Suprapubic skin (tissue), 4 donors: Measurements from ENCODE around the gene GNA15. TPM values are rescaled to one million over a fixed set of nuclear protein-coding genes. Genes with fewer than 3 reads are reported as not detected.
"Not testable (repeated sequence)": the region's sequence is repeated elsewhere in the genome, so short reads cannot be mapped to it uniquely, and the experiment has no call there.

Source experiments
- DNase-seq, 2 donors: peaks; one replicate each; pipeline ENCODE4 v3.0.0-alpha.2; 2019; ENCODE audit warnings: low spot score in 2 of 2
- H3K27ac ChIP-seq: fragments of 200-600 bp; sonication (generic); one replicate; pipeline ENCODE4 v1.5.1; 2019
- H3K27me3 ChIP-seq: fragments of 200-600 bp; sonication (generic); one replicate; pipeline ENCODE4 v1.5.1; 2019
- H3K36me3 ChIP-seq: fragments of 200-600 bp; sonication (generic); one replicate; pipeline ENCODE4 v1.5.1; 2019
- H3K4me1 ChIP-seq: fragments of 200-600 bp; sonication (generic); one replicate; pipeline ENCODE4 v1.5.1; 2019
- H3K4me3 ChIP-seq: fragments of 200-600 bp; sonication (generic); one replicate; pipeline ENCODE4 v1.5.1; 2019; ENCODE audit warnings: mild to moderate bottlenecking
- H3K9me3 ChIP-seq: fragments of 200-600 bp; sonication (generic); one replicate; pipeline ENCODE4 v1.5.1; 2019
- CTCF ChIP-seq, 2 donors: fragments of 200-600 bp in 1 of 2; fragments of 450-650 bp in 1 of 2; sonication (generic) in 1 of 2; IDR thresholded peaks; one replicate each; pipeline ENCODE4 v1.5.1; 2016 to 2019; ENCODE audit warnings: antibody characterized with exemption in 2 of 2, mild to moderate bottlenecking in 1 of 2, moderate library complexity in 1 of 2
- EP300 ChIP-seq: sonication (generic); formaldehyde crosslinking; IDR thresholded peaks from one replicate; pipeline ENCODE4 v1.6.1; 2017; ENCODE audit warnings: antibody characterized with exemption
- POLR2A ChIP-seq, 2 donors: fragments of 450-650 bp; IDR thresholded peaks; one replicate each; pipeline ENCODE4 v1.6.1; 2017; ENCODE audit warnings: antibody characterized with exemption in 2 of 2, mild to moderate bottlenecking in 2 of 2, moderate library complexity in 2 of 2
- POLR2AphosphoS5 ChIP-seq, 3 donors: sonication (generic); formaldehyde crosslinking; IDR thresholded peaks; one replicate each; pipeline ENCODE4 v1.6.1; 2017; ENCODE audit warnings: antibody characterized with exemption in 3 of 3
- WGBS: methylation state at CpG from one replicate; pipeline ENCODE4 v1.1.5; 2018; 5-methylcytosine and 5-hydroxymethylcytosine counted together
- total RNA-seq, 4 donors: library from RNA; depleted of rRNA; stranded (reverse); fragments of >200 nt; gene quantifications; one replicate each; pipeline ENCODE4 v1.1.0, GENCODE V29; 2016

The GNA15 gene
- total RNA-seq, 4 donors from 2014 or later = 29.9 to 117 (median 85.0) TPM

GRCh38 chr19:3150739-3151329 lies 15.0 kb downstream of the GNA15 start:
- Histone ChIP-seq H3K27ac (no peak overlapping the region), H3K4me3 (no peak overlapping the region), H3K36me3 (peaks cover 21% of the 10 kb centered on the region), H3K27me3 (no peaks in the 10 kb centered on the region), H3K4me1 (peaks cover 20% of the 10 kb centered on the region), H3K9me3 (no peaks in the 10 kb centered on the region)
- no peak for DNase-seq
- 68% methylated on average over 3 of the region's 5 CpGs for WGBS
- TF ChIP-seq POLR2A (IDR thresholded peaks at IDR 0.05) (no peak), POLR2AphosphoS5 (IDR thresholded peaks at IDR 0.05) (no peak), EP300 (no peak), CTCF (IDR thresholded peaks at IDR 0.05) (no peak)

GRCh38 chr19:3151563-3152418 lies 16.0 kb downstream of the GNA15 start:
- no peak for TF ChIP-seq EP300
- Histone ChIP-seq H3K27me3 (no peaks in the 10 kb centered on the region), H3K4me1 (peaks cover 17% of the 10 kb centered on the region), H3K4me3 (no peak overlapping the region), H3K36me3 (peaks cover 25% of the 10 kb centered on the region), H3K27ac (no peak overlapping the region), H3K9me3 (no peaks in the 10 kb centered on the region)
- WGBS = 87% methylated on average over 13 of the region's 14 CpGs
- no peak for DNase-seq

DNA sequence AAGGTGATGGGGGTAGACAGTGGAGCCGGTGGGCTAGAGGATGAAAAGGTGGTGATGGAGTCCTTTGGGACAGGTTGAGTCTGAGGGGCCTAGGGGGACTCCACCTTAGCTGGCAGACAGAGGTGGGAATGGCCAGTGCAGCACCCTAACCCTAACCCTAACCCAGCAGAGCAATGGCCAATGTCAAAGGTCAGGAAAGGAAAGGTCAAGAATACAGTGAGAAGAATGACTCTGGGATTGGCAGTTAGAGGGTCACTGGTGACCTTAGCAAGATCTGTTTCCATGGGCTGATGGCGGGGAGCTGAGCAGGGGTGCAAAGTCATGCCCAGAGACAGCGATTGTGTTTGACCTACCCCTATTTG lies 16.6 kb downstream of the GNA15 start:
- Histone ChIP-seq H3K4me3 (no peak overlapping the region), H3K27ac (no peak overlapping the region), H3K36me3 (peaks cover 25% of the 10 kb centered on the region), H3K4me1 (peaks cover 17% of the 10 kb centered on the region), H3K27me3 (no peaks in the 10 kb centered on the region), H3K9me3 (no peaks in the 10 kb centered on the region)
- 94% methylated on average over 3 of the region's 3 CpGs for WGBS
- TF ChIP-seq POLR2AphosphoS5 (IDR thresholded peaks at IDR 0.05) (no peak), POLR2A (IDR thresholded peaks at IDR 0.05) (no peak), EP300 (no peak)
- DNase-seq = no peak

DNA sequence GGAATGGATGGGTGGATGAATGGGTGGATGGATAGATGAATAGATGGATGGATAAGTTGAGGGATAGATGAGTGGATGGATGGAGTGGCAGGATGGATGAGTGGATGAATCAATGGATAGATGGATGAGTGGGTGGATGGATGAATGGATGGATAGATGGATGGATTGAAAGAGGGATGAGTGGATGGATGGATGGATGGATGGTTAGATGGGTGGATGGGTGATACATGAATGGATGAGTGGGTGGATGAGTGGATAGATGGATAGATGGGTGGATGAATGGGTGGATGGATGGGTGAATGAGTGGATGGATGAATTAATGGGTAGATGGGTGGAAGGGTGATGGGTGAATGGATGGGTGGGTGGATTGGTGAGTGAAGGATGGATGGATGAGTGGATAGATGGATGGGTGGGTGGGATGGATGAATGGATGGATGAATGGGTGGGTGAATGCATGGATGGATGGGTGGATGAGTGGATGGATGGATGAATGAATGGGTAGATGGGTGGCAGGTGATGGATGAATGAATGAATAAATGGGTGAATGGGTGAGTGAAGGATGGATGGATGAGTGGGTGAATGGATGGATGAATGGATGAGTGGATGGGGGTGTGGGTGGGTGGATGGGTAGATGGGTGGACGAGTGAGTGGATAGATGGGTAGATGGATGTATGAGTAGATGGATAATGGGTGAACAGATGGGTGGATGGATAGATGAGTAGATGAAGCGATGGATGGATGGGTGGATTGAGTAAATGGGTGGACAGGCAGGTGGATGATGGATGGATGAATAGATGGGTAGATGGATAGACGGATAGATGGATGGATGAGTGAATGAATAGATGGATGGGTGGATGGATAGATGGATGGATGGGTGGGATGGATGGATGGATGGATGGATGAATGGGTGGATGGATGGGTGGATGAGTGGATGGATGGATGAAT lies 17.7 kb downstream of the GNA15 start:
- Histone ChIP-seq H3K27ac (no peak overlapping the region), H3K27me3 (no peaks in the 10 kb centered on the region), H3K9me3 (no peaks in the 10 kb centered on the region), H3K36me3 (peaks cover 26% of the 10 kb centered on the region), H3K4me1 (peaks cover 17% of the 10 kb centered on the region), H3K4me3 (no peak overlapping the region)
- 93% methylated on average over 3 of the region's 3 CpGs for WGBS
- DNase-seq = no peak
- TF ChIP-seq CTCF (IDR thresholded peaks at IDR 0.05) = no peak
- TF ChIP-seq POLR2A (IDR thresholded peaks at IDR 0.05) = no peak
- TF ChIP-seq POLR2AphosphoS5 (IDR thresholded peaks at IDR 0.05) = no peak
- TF ChIP-seq EP300 = no peak

DNA sequence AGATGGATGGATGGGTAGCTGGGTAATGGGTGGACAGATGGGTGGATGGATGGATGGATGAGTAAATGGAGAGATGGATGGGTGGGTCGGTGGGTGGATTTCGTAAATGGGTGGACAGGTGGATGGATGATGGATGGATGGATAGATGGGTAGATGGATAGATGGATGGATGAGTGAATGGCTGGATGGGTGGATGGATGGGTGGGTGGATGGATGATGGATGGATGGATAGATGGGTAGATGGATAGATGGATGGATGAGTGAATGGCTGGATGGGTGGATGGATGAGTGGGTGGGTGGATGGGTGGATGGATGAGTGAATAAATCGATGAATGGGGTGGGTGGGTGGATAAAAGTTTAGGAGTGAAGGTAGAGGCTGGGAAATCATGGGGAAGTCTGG lies 18.6 kb downstream of the GNA15 start:
- WGBS = 90% methylated on average over 3 of the region's 3 CpGs
- not testable (repeated sequence) for H3K27me3 ChIP-seq, DNase-seq, H3K9me3 ChIP-seq, H3K4me3 ChIP-seq
- Histone ChIP-seq H3K36me3 (peaks cover 25% of the 10 kb centered on the region), H3K4me1 (peaks cover 17% of the 10 kb centered on the region), H3K27ac (peak overlapping the region; percentile 55)

DNA sequence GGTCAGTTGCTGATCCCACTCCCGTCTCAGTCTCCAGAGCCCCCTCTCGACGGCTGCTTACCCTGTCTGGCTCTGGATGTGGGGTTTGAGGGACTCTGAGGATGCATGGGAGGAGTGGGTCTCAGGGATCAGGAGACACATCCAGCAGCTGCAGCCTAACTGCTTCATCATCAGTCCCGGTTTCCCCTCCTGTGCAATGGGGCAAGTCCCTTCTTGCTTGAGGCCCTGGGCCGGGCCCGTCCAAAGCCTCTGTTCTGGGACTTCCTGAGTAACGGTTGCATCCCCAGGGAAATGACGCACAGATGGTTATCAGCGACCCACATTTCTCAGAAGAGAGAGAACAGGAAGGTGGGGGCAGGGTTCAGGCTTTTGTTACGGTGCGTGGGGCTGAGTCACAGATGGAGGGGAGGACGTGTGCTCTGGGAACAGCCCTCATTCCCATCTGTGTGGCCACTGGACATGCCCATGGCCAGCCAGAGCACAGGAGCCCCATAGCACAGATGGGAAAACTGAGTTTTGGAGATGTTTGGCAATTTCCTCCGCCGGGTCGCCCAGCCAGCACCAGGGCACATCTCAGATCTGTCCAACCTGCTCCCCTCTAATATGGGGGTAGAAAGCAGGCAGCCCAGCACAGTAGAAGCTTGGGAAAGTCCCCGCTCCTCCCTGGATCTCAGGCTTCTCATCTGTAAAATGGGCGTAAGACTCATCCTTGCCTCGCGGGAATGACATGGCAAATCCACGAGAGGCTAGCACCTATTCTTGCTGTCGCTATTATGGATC lies 19.3 kb downstream of the GNA15 start:
- Histone ChIP-seq H3K36me3 (peaks cover 31% of the 10 kb centered on the region), H3K4me3 (no peak overlapping the region), H3K9me3 (no peaks in the 10 kb centered on the region), H3K4me1 (peaks cover 17% of the 10 kb centered on the region), H3K27me3 (no peaks in the 10 kb centered on the region), H3K27ac (peak overlapping the region; percentile 55)
- WGBS = 45% methylated on average over 20 of the region's 21 CpGs
- TF ChIP-seq POLR2A (IDR thresholded peaks at IDR 0.05) (no peak), POLR2AphosphoS5 (IDR thresholded peaks at IDR 0.05) (peak; percentile 36 to 64 (median 43)), EP300 (no peak), CTCF (IDR thresholded peaks at IDR 0.05) (no peak)
- DNase-seq = peak in 1 of 2 donors; percentile 84
